ENCODE results near the gene PROK1. TPM values are rescaled to one million over a fixed set of nuclear protein-coding genes. Genes with fewer than 3 reads are reported as not detected.

The PROK1 gene
- total RNA-seq, 4 donors from 2014 or later, result 0.72 to 4.2 TPM; not detected in 2

GRCh38 chr1:110462964-110463363, 12.0 kb downstream of the PROK1 start:
- Histone ChIP-seq H3K27me3 (no peaks in the 10 kb centered on the region), H3K36me3 (no peaks in the 10 kb centered on the region), H3K27ac (no peak overlapping the region), H3K9me3 (no peaks in the 10 kb centered on the region), H3K4me3 (no peak overlapping the region), H3K4me1 (no peaks in the 10 kb centered on the region)
- TF ChIP-seq CTCF (IDR thresholded peaks at IDR 0.05), result no peak
- no peak for TF ChIP-seq POLR2A (IDR thresholded peaks at IDR 0.05)
- TF ChIP-seq EP300 (IDR thresholded peaks at IDR 0.05), result no peak
- no peak for TF ChIP-seq POLR2AphosphoS5 (IDR thresholded peaks at IDR 0.05)
- no peak for DNase-seq (ENCODE audit: low spot score in 2 of 2)

- no peaks in the 10 kb centered on the region for H3K9me3 ChIP-seq
- no peaks in the 10 kb centered on the region for H3K27me3 ChIP-seq
- no peaks in the 10 kb centered on the region for H3K36me3 ChIP-seq
- WGBS, result 79% methylated on average over 9 of the region's 9 CpGs
- H3K27ac ChIP-seq, result no peak overlapping the region
- no peak overlapping the region for H3K4me3 ChIP-seq
- no peaks in the 10 kb centered on the region for H3K4me1 ChIP-seq
- TF ChIP-seq POLR2AphosphoS5 (IDR thresholded peaks at IDR 0.05) (no peak), CTCF (IDR thresholded peaks at IDR 0.05) (no peak), POLR2A (IDR thresholded peaks at IDR 0.05) (no peak), EP300 (IDR thresholded peaks at IDR 0.05) (no peak)
- no peak for DNase-seq (ENCODE audit: low spot score in 2 of 2)
Measured at GRCh38 chr1:110463725-110464124, 12.8 kb downstream of the PROK1 start.

- H3K27me3 ChIP-seq, result no peaks in the 10 kb centered on the region
- no peaks in the 10 kb centered on the region for H3K36me3 ChIP-seq
- H3K4me3 ChIP-seq, result no peak overlapping the region
- WGBS, result 93% methylated on average over 1 of the region's 2 CpGs
- no peak for TF ChIP-seq POLR2AphosphoS5 (IDR thresholded peaks at IDR 0.05)
- no peak for TF ChIP-seq CTCF (IDR thresholded peaks at IDR 0.05)
- TF ChIP-seq EP300 (IDR thresholded peaks at IDR 0.05), result no peak
- no peak for TF ChIP-seq POLR2A (IDR thresholded peaks at IDR 0.05)
- H3K27ac ChIP-seq, result no peak overlapping the region
- H3K4me1 ChIP-seq, result no peaks in the 10 kb centered on the region
- no peaks in the 10 kb centered on the region for H3K9me3 ChIP-seq
- DNase-seq (ENCODE audit: low spot score in 2 of 2), result no peak
Measured at GRCh38 chr1:110464340-110464739, 13.4 kb downstream of the PROK1 start.

- Histone ChIP-seq H3K4me3 (no peak overlapping the region), H3K27me3 (no peaks in the 10 kb centered on the region), H3K36me3 (no peaks in the 10 kb centered on the region), H3K4me1 (no peaks in the 10 kb centered on the region), H3K27ac (no peak overlapping the region), H3K9me3 (no peaks in the 10 kb centered on the region)
- 64% methylated on average over 7 of the region's 7 CpGs for WGBS
- no peak for TF ChIP-seq POLR2AphosphoS5 (IDR thresholded peaks at IDR 0.05)
- no peak for TF ChIP-seq CTCF (IDR thresholded peaks at IDR 0.05)
- no peak for TF ChIP-seq EP300 (IDR thresholded peaks at IDR 0.05)
- no peak for DNase-seq (ENCODE audit: low spot score in 2 of 2)
Measured at GRCh38 chr1:110465038-110465813, 14.3 kb downstream of the PROK1 start.

- H3K27me3 ChIP-seq, result no peaks in the 10 kb centered on the region
- H3K9me3 ChIP-seq, result no peaks in the 10 kb centered on the region
- H3K4me3 ChIP-seq, result no peak overlapping the region
- H3K4me1 ChIP-seq, result no peaks in the 10 kb centered on the region
- WGBS, result 84% methylated on average over 6 of the region's 7 CpGs
- no peak overlapping the region for H3K27ac ChIP-seq
- no peaks in the 10 kb centered on the region for H3K36me3 ChIP-seq
- TF ChIP-seq CTCF (IDR thresholded peaks at IDR 0.05) (no peak), EP300 (IDR thresholded peaks at IDR 0.05) (no peak)
- DNase-seq (ENCODE audit: low spot score in 2 of 2), result no peak
Measured at GRCh38 chr1:110465814-110466380, 14.9 kb downstream of the PROK1 start.

Measured in suprapubic skin (tissue), 4 donors.